Karpas-422 (cell line): Measurements from ENCODE around the gene EFCAB11. TPM values are rescaled to one million over a fixed set of nuclear protein-coding genes. Genes with fewer than 3 reads are reported as not detected.

Experiments used
- DNase-seq: peaks from one replicate; pipeline ENCODE4 v3.0.0-alpha.2; 2015
- H2AFZ ChIP-seq: fragments of 200-600 bp; sonication (generic); 2 replicates; pipeline ENCODE4 v1.6.1; 2014; ENCODE audit warnings: antibody characterized with exemption, low read length, mixed read lengths
- H3K27ac ChIP-seq: fragments of 200-600 bp; sonication (generic); 2 replicates; pipeline ENCODE4 v1.5.1; 2014; ENCODE audit warnings: mild to moderate bottlenecking, low read length, moderate library complexity
- H3K27me3 ChIP-seq: fragments of 200-600 bp; sonication (generic); 2 replicates; pipeline ENCODE4 v1.6.1; 2014; ENCODE audit warnings: low read length, mixed read lengths
- H3K36me3 ChIP-seq: fragments of 200-600 bp; sonication (generic); 2 replicates; pipeline ENCODE4 v1.6.1; 2014; ENCODE audit warnings: low read length, mixed read lengths; ENCODE audit not compliant: insufficient read depth
- H3K4me1 ChIP-seq: fragments of 200-600 bp; sonication (generic); 2 replicates; pipeline ENCODE4 v1.6.1; 2014; ENCODE audit warnings: mild to moderate bottlenecking, low read length, mixed read lengths
- H3K4me2 ChIP-seq: fragments of 200-600 bp; sonication (generic); 2 replicates; pipeline ENCODE4 v1.6.1; 2014; ENCODE audit warnings: low read length, low read depth, mild to moderate bottlenecking; ENCODE audit not compliant: poor library complexity, severe bottlenecking
- H3K4me3 ChIP-seq: fragments of 200-600 bp; sonication (generic); 2 replicates; pipeline ENCODE4 v1.5.1; 2014; ENCODE audit warnings: mild to moderate bottlenecking, antibody characterized with exemption, low read length, mixed read lengths
- H3K79me2 ChIP-seq: fragments of 200-600 bp; sonication (generic); 2 replicates; pipeline ENCODE4 v1.6.1; 2014; ENCODE audit warnings: mild to moderate bottlenecking, low read length, mixed read lengths
- H3K9ac ChIP-seq: fragments of 200-600 bp; sonication (generic); 2 replicates; pipeline ENCODE4 v1.6.0; 2014; ENCODE audit warnings: low read length
- H3K9me2 ChIP-seq: fragments of 200-600 bp; sonication (generic), shearing (Covaris generic); replicated peaks from 2 replicates; pipeline ENCODE4 v1.6.0; 2014; ENCODE audit warnings: mild to moderate bottlenecking, low read length, moderate library complexity; ENCODE audit not compliant: insufficient read depth
- H3K9me3 ChIP-seq: fragments of 300-700, 200-600 bp; sonication (generic); 2 replicates; pipeline ENCODE4 v1.6.1; 2014; ENCODE audit warnings: low read length, mixed read lengths
- H4K20me1 ChIP-seq: fragments of 200-600 bp; sonication (generic); 2 replicates; pipeline ENCODE4 v1.6.1; 2014; ENCODE audit warnings: mild to moderate bottlenecking, antibody characterized with exemption, low read length, low read depth; ENCODE audit not compliant: insufficient read depth
- total RNA-seq: library from RNA; depleted of rRNA; stranded (reverse); fragments of >200 nt; shearing (Covaris generic); gene quantifications from 2 replicates; pipeline ENCODE4 v1.2.3, GENCODE V29; 2014; ENCODE audit warnings: low replicate concordance

Gene EFCAB11
- total RNA-seq, 1 experiment from 2014 or later: 43.3 TPM

- H3K27me3 ChIP-seq: no peaks in the 10 kb centered on the region
- no peaks in the 10 kb centered on the region for H3K9me2 ChIP-seq
- H3K27ac ChIP-seq: no peak overlapping the region
- H4K20me1 ChIP-seq: no peaks in the 10 kb centered on the region
- no peak for DNase-seq
- no peaks in the 10 kb centered on the region for H3K36me3 ChIP-seq
- no peaks in the 10 kb centered on the region for H3K9me3 ChIP-seq
- H3K79me2 ChIP-seq: no peaks in the 10 kb centered on the region
- H3K4me1 ChIP-seq: no peaks in the 10 kb centered on the region
- no peak overlapping the region for H3K4me3 ChIP-seq
- no peak overlapping the region for H2AFZ ChIP-seq
- H3K4me2 ChIP-seq: no peak overlapping the region
- H3K9ac ChIP-seq: no peak overlapping the region
These were observed 84.9 kb downstream of the EFCAB11 start for GRCh38 chr14:89869606-89870005.

GRCh38 chr14:89866458-89866857 lies 88.1 kb downstream of the EFCAB11 start:
- H3K27me3 ChIP-seq: no peaks in the 10 kb centered on the region
- H3K36me3 ChIP-seq: no peaks in the 10 kb centered on the region
- no peaks in the 10 kb centered on the region for H3K79me2 ChIP-seq
- no peak overlapping the region for H3K4me3 ChIP-seq
- no peaks in the 10 kb centered on the region for H3K9me2 ChIP-seq
- H2AFZ ChIP-seq: no peak overlapping the region
- no peaks in the 10 kb centered on the region for H4K20me1 ChIP-seq
- no peak for DNase-seq
- H3K4me2 ChIP-seq: no peak overlapping the region
- no peaks in the 10 kb centered on the region for H3K9me3 ChIP-seq
- no peak overlapping the region for H3K9ac ChIP-seq
- H3K4me1 ChIP-seq: no peaks in the 10 kb centered on the region
- no peak overlapping the region for H3K27ac ChIP-seq

GRCh38 chr14:89865153-89865552 lies 89.4 kb downstream of the EFCAB11 start:
- Histone ChIP-seq H3K4me3 (no peak overlapping the region), H3K36me3 (no peaks in the 10 kb centered on the region), H3K9me3 (no peaks in the 10 kb centered on the region), H4K20me1 (no peaks in the 10 kb centered on the region), H3K79me2 (no peaks in the 10 kb centered on the region), H3K4me1 (no peaks in the 10 kb centered on the region), H3K27ac (no peak overlapping the region), H3K27me3 (no peaks in the 10 kb centered on the region), H2AFZ (no peak overlapping the region), H3K9me2 (no peaks in the 10 kb centered on the region), H3K9ac (no peak overlapping the region), H3K4me2 (no peak overlapping the region)
- DNase-seq: no peak

DNA sequence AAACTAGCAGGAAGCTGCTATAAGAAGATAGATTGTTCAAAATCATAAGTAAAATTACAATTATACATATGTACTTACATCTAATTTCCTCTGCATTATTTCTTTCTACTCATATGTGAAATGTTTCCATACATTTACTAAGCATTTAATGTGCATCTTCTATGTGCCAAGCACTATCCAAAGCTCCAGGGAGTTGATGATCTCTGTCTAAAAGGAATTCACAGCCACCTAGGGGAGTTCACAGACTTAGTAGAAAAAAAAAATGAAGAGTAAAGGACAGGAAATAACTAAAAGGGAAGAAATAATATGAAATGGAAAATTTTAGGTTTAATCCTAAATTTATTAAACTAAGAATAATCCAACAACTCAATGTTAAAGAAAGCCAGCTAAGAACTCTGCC lies 91.7 kb downstream of the EFCAB11 start:
- H3K27me3 ChIP-seq: no peaks in the 10 kb centered on the region
- H3K36me3 ChIP-seq: no peaks in the 10 kb centered on the region
- DNase-seq: no peak
- H2AFZ ChIP-seq: no peak overlapping the region
- no peaks in the 10 kb centered on the region for H3K4me1 ChIP-seq
- H3K4me3 ChIP-seq: no peak overlapping the region
- no peak overlapping the region for H3K4me2 ChIP-seq
- no peak overlapping the region for H3K9ac ChIP-seq
- H3K79me2 ChIP-seq: no peaks in the 10 kb centered on the region
- H4K20me1 ChIP-seq: no peaks in the 10 kb centered on the region
- no peak overlapping the region for H3K27ac ChIP-seq
- no peaks in the 10 kb centered on the region for H3K9me3 ChIP-seq
- no peaks in the 10 kb centered on the region for H3K9me2 ChIP-seq

DNA sequence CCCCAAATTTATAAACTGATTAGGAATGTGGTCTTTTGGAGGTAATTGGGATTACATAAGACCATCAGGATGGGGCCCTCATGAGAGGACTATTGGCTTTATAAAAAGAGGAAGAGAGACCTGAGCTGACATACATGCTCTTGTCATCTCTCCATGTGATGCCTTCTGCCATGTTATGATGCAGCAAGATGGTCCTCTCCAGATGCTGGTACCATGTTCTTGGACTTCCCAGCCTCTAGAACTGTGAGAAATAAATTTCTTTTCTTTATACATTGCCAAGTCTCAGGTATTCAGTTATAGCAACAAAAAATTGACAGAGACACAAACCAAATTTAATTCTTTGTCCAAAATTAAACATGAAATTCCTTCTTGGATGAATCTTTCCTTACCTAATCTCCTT lies 92.9 kb downstream of the EFCAB11 start:
- Histone ChIP-seq H3K27me3 (no peaks in the 10 kb centered on the region), H3K4me1 (no peaks in the 10 kb centered on the region), H3K9me2 (no peaks in the 10 kb centered on the region), H3K9ac (no peak overlapping the region), H3K27ac (no peak overlapping the region), H4K20me1 (no peaks in the 10 kb centered on the region), H3K4me3 (no peak overlapping the region), H3K9me3 (no peaks in the 10 kb centered on the region), H2AFZ (no peak overlapping the region), H3K79me2 (no peaks in the 10 kb centered on the region), H3K36me3 (no peaks in the 10 kb centered on the region), H3K4me2 (no peak overlapping the region)
- no peak for DNase-seq

DNA sequence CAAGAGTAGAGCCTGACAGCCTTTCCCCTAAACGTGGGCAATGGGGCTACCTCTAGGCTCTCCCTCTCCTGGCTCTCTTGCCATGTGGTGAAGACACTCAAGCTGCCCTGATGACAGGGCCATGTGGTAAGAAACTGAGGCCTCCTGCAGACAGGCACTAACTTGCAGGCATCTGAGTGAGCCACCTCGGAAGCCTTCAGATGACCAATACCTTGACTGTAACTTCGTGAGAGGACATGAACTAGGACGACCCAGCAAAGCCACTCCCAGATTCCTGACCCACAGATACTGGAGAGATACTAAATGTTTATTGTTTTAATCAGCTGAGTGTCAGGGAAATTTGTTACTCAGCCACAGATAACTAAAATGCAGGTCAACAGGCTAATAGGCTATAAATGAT lies 96.4 kb downstream of the EFCAB11 start:
- no peaks in the 10 kb centered on the region for H3K79me2 ChIP-seq
- H3K9me2 ChIP-seq: no peaks in the 10 kb centered on the region
- 0 out of 2 replicates have a peak, but pooled peaks cover 4% of the 10 kb centered on the region for H4K20me1 ChIP-seq
- DNase-seq: no peak
- H3K27ac ChIP-seq: no peak overlapping the region
- no peak overlapping the region for H3K9ac ChIP-seq
- H3K27me3 ChIP-seq: no peaks in the 10 kb centered on the region
- no peak overlapping the region for H3K4me2 ChIP-seq
- H3K4me3 ChIP-seq: no peak overlapping the region
- H3K9me3 ChIP-seq: no peaks in the 10 kb centered on the region
- no peaks in the 10 kb centered on the region for H3K36me3 ChIP-seq
- H2AFZ ChIP-seq: no peak overlapping the region
- no peaks in the 10 kb centered on the region for H3K4me1 ChIP-seq

- no peaks in the 10 kb centered on the region for H3K4me1 ChIP-seq
- H3K36me3 ChIP-seq: no peaks in the 10 kb centered on the region
- H3K4me3 ChIP-seq: no peak overlapping the region
- DNase-seq: no peak
- H3K27ac ChIP-seq: no peak overlapping the region
- H3K27me3 ChIP-seq: no peaks in the 10 kb centered on the region
- no peaks in the 10 kb centered on the region for H3K9me3 ChIP-seq
- H2AFZ ChIP-seq: no peak overlapping the region
- H3K9me2 ChIP-seq: no peaks in the 10 kb centered on the region
- no peaks in the 10 kb centered on the region for H3K79me2 ChIP-seq
- 0 out of 2 replicates have a peak, but pooled peaks cover 4% of the 10 kb centered on the region for H4K20me1 ChIP-seq
- no peak overlapping the region for H3K4me2 ChIP-seq
- no peak overlapping the region for H3K9ac ChIP-seq
These were observed 97.6 kb downstream of the EFCAB11 start for GRCh38 chr14:89856871-89857345.

- Histone ChIP-seq H3K79me2 (no peaks in the 10 kb centered on the region), H3K9ac (no peak overlapping the region), H3K36me3 (no peaks in the 10 kb centered on the region), H3K27me3 (no peaks in the 10 kb centered on the region), H3K27ac (no peak overlapping the region), H4K20me1 (0 out of 2 replicates have a peak, but pooled peaks cover 4% of the 10 kb centered on the region), H3K9me3 (no peaks in the 10 kb centered on the region), H3K9me2 (no peaks in the 10 kb centered on the region), H2AFZ (no peak overlapping the region), H3K4me3 (no peak overlapping the region), H3K4me1 (no peaks in the 10 kb centered on the region), H3K4me2 (no peak overlapping the region)
- no peak for DNase-seq
These were observed 98.4 kb downstream of the EFCAB11 start for GRCh38 chr14:89855961-89856656.
